ENCODE measurements around the gene SLC38A8.

The SLC38A8 gene

GRCh38 chr16:83983491-83983890 is 59.1 kb downstream of the SLC38A8 start:
- no peak for TF ChIP-seq ZFX (IDR thresholded peaks at IDR 0.05; ENCODE audit: borderline replicate concordance)
- no peak for TF ChIP-seq CTCF (IDR thresholded peaks at IDR 0.05)
- H3K27ac ChIP-seq, result no peak overlapping the region

GRCh38 chr16:83981799-83982198 is 60.8 kb downstream of the SLC38A8 start:
- H3K27ac ChIP-seq, result no peak overlapping the region
- no peak for TF ChIP-seq CTCF (IDR thresholded peaks at IDR 0.05)
- TF ChIP-seq ZFX (IDR thresholded peaks at IDR 0.05; ENCODE audit: borderline replicate concordance), result no peak

- TF ChIP-seq CTCF (IDR thresholded peaks at IDR 0.05), result no peak
- TF ChIP-seq ZFX (IDR thresholded peaks at IDR 0.05; ENCODE audit: borderline replicate concordance), result no peak
- H3K27ac ChIP-seq, result no peak overlapping the region
Measured at GRCh38 chr16:83980794-83981193, 61.8 kb downstream of the SLC38A8 start.

GRCh38 chr16:83979441-83979840 is 63.2 kb downstream of the SLC38A8 start:
- no peak overlapping the region for H3K27ac ChIP-seq
- TF ChIP-seq ZFX (IDR thresholded peaks at IDR 0.05; ENCODE audit: borderline replicate concordance), result no peak
- no peak for TF ChIP-seq CTCF (IDR thresholded peaks at IDR 0.05)

GRCh38 chr16:83978401-83978904 is 64.1 kb downstream of the SLC38A8 start:
- no peak for TF ChIP-seq CTCF (IDR thresholded peaks at IDR 0.05)
- TF ChIP-seq ZFX (IDR thresholded peaks at IDR 0.05; ENCODE audit: borderline replicate concordance), result no peak

GRCh38 chr16:83977056-83977815 is 65.4 kb downstream of the SLC38A8 start:
- H3K27ac ChIP-seq, result no peak overlapping the region
- TF ChIP-seq CTCF (IDR thresholded peaks at IDR 0.05) (no peak), ZFX (IDR thresholded peaks at IDR 0.05; ENCODE audit: borderline replicate concordance) (no peak)

More at GRCh38 chr16:83978401-83978904, 64.1 kb downstream of the SLC38A8 start:
- no peak overlapping the region for H3K27ac ChIP-seq

- TF ChIP-seq ZFX (IDR thresholded peaks at IDR 0.05; ENCODE audit: borderline replicate concordance) (no peak), CTCF (IDR thresholded peaks at IDR 0.05) (no peak)
- no peak overlapping the region for H3K27ac ChIP-seq
Measured at GRCh38 chr16:83975590-83976260, 66.9 kb downstream of the SLC38A8 start.
